GM21576 (cell line): ENCODE results near the gene MSRB1.
"Not testable (repeated sequence)": the region's sequence is repeated elsewhere in the genome, so short reads cannot be mapped to it uniquely, and the experiment has no call there.

Experiments
- ATAC-seq: cut with Tn5 transposase; IDR thresholded peaks from one replicate; pipeline ENCODE4 v1.9.1; 2021; ENCODE audit warnings: mild to moderate bottlenecking, moderate library complexity; ENCODE audit not compliant: unreplicated experiment

Gene MSRB1

GRCh38 chr16:1903845-1904840 is 38.9 kb downstream of the MSRB1 start:
- ATAC-seq: no peak

GRCh38 chr16:1903220-1903574 is 39.8 kb downstream of the MSRB1 start:
- ATAC-seq: no peak

GRCh38 chr16:1902547-1903219 is 40.3 kb downstream of the MSRB1 start:
- ATAC-seq: no peak

GRCh38 chr16:1900452-1900774 is 42.6 kb downstream of the MSRB1 start:
- no peak for ATAC-seq

- ATAC-seq: no peak
These were observed 43.2 kb downstream of the MSRB1 start for GRCh38 chr16:1899641-1900451.

- not testable (repeated sequence) for ATAC-seq
These were observed 45.3 kb downstream of the MSRB1 start for GRCh38 chr16:1897692-1898091.

GRCh38 chr16:1895949-1896675 is 46.9 kb downstream of the MSRB1 start:
- ATAC-seq: no peak

GRCh38 chr16:1895068-1895467 is 47.9 kb downstream of the MSRB1 start:
- ATAC-seq: no peak

- no peak for ATAC-seq
These were observed 52.3 kb downstream of the MSRB1 start for GRCh38 chr16:1890708-1891050.

GRCh38 chr16:1890024-1890707 is 52.8 kb downstream of the MSRB1 start:
- no peak for ATAC-seq
